Stimulated activated CD8-positive, alpha-beta memory T cell treated with anti-CD3 and anti-CD28 coated beads, Interleukin-4, amount 100 ng/mL, for 24 hours (primary cell): ENCODE measurements around the gene NRL.

Source experiments
- DNase-seq: peaks from one replicate; pipeline ENCODE4 v3.0.0-alpha.2; 2020; ENCODE audit warnings: low read depth

NRL gene

GRCh38 chr14:24065408-24065807 lies 49.3 kb downstream of the NRL start:
- DNase-seq, result no peak

GRCh38 chr14:24064856-24065255 lies 49.9 kb downstream of the NRL start:
- DNase-seq, result no peak

- no peak for DNase-seq
Observed at GRCh38 chr14:24064091-24064795, 50.5 kb downstream of the NRL start.

GRCh38 chr14:24063263-24063836 lies 51.4 kb downstream of the NRL start:
- DNase-seq, result no peak

- no peak for DNase-seq
Observed at GRCh38 chr14:24062216-24062980, 52.4 kb downstream of the NRL start.

- no peak for DNase-seq
Observed at GRCh38 chr14:24060984-24061913, 53.5 kb downstream of the NRL start.

- DNase-seq, result no peak
Observed at GRCh38 chr14:24060443-24060842, 54.3 kb downstream of the NRL start.

- no peak for DNase-seq
Observed at GRCh38 chr14:24059841-24060388, 54.8 kb downstream of the NRL start.

GRCh38 chr14:24058951-24059475 lies 55.7 kb downstream of the NRL start:
- DNase-seq, result no peak

GRCh38 chr14:24058260-24058950 lies 56.3 kb downstream of the NRL start:
- DNase-seq, result no peak

- no peak for DNase-seq
Observed at GRCh38 chr14:24057867-24058259, 56.9 kb downstream of the NRL start.

- no peak for DNase-seq
Observed at GRCh38 chr14:24057271-24057670, 57.5 kb downstream of the NRL start.

GRCh38 chr14:24056800-24057184 lies 58.0 kb downstream of the NRL start:
- no peak for DNase-seq

GRCh38 chr14:24055971-24056799 lies 58.6 kb downstream of the NRL start:
- DNase-seq, result no peak

GRCh38 chr14:24054646-24055045 lies 60.1 kb downstream of the NRL start:
- DNase-seq, result no peak

GRCh38 chr14:24054324-24054641 lies 60.5 kb downstream of the NRL start:
- no peak for DNase-seq

- DNase-seq, result no peak
Observed at GRCh38 chr14:24053548-24054323, 61.0 kb downstream of the NRL start.

GRCh38 chr14:24052656-24053547 lies 61.8 kb downstream of the NRL start:
- peak; percentile 66 for DNase-seq
